GM19324 (cell line): Measurements from ENCODE around the gene HMOX1.
A peak's percentile ranks its signal among the peaks of the same experiment; 100 is the strongest.
"Not testable (repeated sequence)": the region's sequence is repeated elsewhere in the genome, so short reads cannot be mapped to it uniquely, and the experiment has no call there.

ENCODE experiments used
- ATAC-seq: cut with Tn5 transposase; IDR thresholded peaks from one replicate; pipeline ENCODE4 v1.9.1; 2021; ENCODE audit warnings: mild to moderate bottlenecking, moderate library complexity; ENCODE audit not compliant: unreplicated experiment, low FRiP score

Gene HMOX1

GRCh38 chr22:35378621-35379020 lies 2.3 kb upstream of the HMOX1 start:
- ATAC-seq, result no peak

- ATAC-seq, result no peak
Measured at GRCh38 chr22:35379146-35379993, 1.5 kb upstream of the HMOX1 start.

GRCh38 chr22:35380013-35380412 lies 883 bp upstream of the HMOX1 start:
- ATAC-seq, result no peak

- no peak for ATAC-seq
Measured at GRCh38 chr22:35381424-35382009, 621 bp downstream of the HMOX1 start.

DNA sequence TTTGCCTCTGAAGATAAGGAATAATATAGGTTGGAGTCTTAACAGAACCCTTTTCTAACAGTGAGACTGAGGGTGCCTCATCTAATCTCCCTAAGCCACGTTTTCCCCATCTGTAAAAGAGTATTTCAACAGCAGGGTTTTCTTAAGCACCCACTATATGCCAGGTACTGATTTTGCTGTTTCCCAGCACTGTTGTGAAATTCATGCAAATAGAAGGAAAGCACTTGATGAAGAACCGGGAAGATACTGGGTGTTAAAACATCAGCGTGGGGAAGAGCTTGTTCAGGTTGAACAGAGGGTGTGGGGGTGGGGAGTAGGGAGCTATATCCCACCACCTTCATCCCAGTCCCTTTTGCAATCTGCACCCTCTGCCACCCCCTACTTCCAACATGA lies 2.8 kb downstream of the HMOX1 start:
- ATAC-seq, result no peak

DNA sequence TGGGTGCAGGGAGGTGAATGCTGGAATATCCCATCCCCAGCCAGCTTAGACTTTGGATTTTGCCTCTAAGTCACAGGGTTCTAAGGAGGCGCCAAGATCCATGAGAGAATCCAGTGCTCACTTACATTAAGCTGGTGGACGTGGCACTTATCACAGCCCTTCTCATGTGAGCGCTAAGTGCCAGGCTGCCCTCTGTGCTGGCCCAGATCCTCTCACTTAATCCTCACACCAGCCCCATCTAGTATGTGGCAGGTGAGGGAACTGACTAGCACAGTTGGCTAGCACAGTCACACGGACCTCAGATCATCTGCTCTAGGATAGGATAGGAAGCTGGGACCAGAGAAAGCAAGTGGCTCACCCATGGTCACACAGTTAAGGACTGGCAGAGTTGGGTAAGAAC lies 3.6 kb downstream of the HMOX1 start:
- ATAC-seq, result no peak

GRCh38 chr22:35384975-35385588 lies 4.2 kb downstream of the HMOX1 start:
- ATAC-seq, result no peak

GRCh38 chr22:35386670-35387288 lies 5.9 kb downstream of the HMOX1 start:
- no peak for ATAC-seq

- ATAC-seq, result no peak
Measured at GRCh38 chr22:35390933-35391332, 10.0 kb downstream of the HMOX1 start.

DNA sequence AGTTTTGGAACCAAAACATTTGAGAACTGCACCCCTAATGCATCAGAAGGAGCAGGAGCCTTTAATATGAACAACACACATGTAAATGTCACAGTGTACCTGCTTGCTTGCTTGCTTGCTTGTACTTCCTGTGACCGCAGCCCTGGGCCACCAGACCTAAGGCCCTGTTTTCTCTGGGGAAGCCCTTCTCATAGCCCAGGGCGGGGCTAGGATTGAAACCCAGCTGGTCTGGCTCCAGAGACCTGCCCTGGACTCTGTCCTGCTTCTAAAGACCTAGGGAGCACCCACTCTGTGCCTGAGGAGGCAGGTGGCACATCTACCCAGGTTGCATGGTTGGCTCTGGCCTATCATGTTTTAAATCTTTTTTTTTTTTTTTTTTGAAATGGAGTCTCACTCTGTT lies 11.5 kb downstream of the HMOX1 start:
- ATAC-seq, result no peak

GRCh38 chr22:35393116-35394010 lies 12.5 kb downstream of the HMOX1 start:
- no peak for ATAC-seq

GRCh38 chr22:35394011-35394312 lies 13.1 kb downstream of the HMOX1 start:
- ATAC-seq, result no peak

GRCh38 chr22:35394810-35395563 lies 14.1 kb downstream of the HMOX1 start:
- no peak for ATAC-seq

- ATAC-seq, result not testable (repeated sequence)
Measured at GRCh38 chr22:35396622-35397021, 15.7 kb downstream of the HMOX1 start.

GRCh38 chr22:35397095-35397904 lies 16.4 kb downstream of the HMOX1 start:
- ATAC-seq, result no peak

DNA sequence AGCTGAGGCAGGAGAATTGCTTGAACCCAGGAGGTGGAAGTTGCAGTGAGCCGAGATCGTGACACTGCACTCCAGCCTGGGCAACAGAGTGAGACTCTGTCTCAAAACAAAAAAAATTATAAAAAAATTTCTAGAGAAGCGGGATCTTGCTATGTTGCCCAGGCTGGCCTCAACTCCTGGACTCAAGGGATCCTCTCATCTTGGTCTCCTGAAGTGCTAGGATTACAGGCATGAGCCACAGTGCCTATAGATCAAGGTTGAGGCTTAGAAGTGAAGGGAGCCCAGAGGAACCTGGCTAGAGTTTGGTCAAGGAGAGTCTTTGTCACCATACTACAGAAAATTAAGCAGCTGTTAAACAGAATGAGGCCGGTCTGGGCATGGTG lies 17.7 kb downstream of the HMOX1 start:
- no peak for ATAC-seq

DNA sequence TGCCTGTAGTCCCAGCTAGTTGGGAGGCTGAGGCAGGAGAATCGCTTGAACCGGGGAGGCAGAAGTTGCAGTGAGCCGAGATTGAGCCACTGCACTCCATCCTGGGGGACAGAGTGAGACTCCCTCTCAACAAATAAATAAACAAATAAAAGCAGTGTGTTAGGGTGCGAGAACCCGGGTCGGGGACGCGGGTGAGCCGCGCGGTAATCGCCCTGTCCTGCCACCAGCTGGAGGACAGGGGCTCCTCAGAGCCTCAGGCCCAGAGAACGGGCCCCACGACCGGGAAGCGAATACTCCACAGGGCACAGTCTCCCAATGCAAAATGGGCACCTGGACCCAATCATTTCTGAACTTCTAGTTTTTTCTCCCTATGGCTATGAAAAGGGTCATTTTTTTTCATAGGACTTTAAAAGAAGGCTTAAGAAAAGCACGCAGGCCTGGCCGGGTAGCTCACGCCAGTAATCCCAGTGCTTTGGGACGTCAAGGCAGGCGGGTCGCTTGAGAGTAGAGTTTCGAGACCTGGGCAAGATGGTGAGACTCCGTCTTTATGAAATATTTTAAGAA lies 18.3 kb downstream of the HMOX1 start:
- ATAC-seq, result no peak

DNA sequence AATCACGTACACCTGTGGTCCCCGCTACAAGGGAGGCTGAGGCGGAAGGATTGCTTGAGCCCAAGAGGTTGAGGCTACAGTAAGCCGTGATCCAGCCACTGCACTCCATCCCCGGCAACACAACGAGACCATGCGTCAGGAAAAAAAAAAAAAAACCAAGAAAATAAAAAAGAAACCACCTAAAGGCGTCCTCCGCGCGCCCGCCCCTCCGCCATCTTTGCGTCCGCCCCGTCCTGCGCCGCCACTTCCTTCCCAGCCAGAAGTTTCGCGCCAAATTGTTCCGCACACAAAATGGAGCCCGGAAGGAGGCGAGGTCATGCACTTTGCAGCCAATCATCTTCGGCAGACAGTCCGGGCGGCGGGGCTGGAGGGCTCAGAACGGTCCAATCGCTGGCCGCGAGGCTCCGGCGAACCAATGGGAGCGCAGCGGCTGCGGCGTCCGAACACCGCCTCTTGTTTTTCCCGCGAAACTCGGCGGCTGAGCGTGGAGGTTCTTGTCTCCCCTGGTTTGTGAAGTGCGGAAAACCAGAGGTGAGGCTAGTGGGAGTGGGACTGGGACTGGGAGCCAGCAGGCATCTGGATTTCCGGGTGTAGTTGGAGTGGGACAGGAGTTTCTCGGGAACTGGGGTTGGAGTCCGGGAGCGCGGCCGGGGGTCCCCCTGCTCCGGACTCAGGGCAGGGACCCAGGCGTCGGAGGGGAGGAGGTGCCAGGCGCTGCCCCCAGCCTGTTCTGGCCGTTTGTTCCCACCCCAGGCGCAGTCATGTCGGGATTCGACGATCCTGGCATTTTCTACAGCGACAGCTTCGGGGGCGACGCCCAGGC lies 19.0 kb downstream of the HMOX1 start, which contains the start of gene MCM5:
Gene MCM5 (plus strand): TSS at position 463 of the 823 bp plus-strand sequence. CDS start 299 bp downstream, at position 762.
- peak; percentile 96 for ATAC-seq
